Measurements from ENCODE around the gene KRTAP4-5. TPM values are rescaled to one million over a fixed set of nuclear protein-coding genes. Genes with fewer than 3 reads are reported as not detected.
"Not testable (repeated sequence)": the region's sequence is repeated elsewhere in the genome, so short reads cannot be mapped to it uniquely, and the experiment has no call there.

Gene KRTAP4-5
- total RNA-seq, 1 donor from 2014 or later, result not detected

- no peaks in the 10 kb centered on the region for H3K36me3 Mint-ChIP-seq
- no peak overlapping the region for H3K27ac Mint-ChIP-seq
- TF ChIP-seq CTCF (IDR thresholded peaks at IDR 0.05; ENCODE audit: unreplicated experiment), result no peak
- H3K4me3 Mint-ChIP-seq, result no peak overlapping the region
- peaks cover 10% of the 10 kb centered on the region for H3K27me3 Mint-ChIP-seq (ENCODE audit: low read depth)
- H3K4me1 Mint-ChIP-seq, result peaks cover 37% of the 10 kb centered on the region
- DNase-seq (ENCODE audit: low spot score in 2 of 2, unreplicated experiment in 2 of 2), result no peak
- peaks cover 5% of the 10 kb centered on the region for H3K9me3 Mint-ChIP-seq
Measured at GRCh38 chr17:41118721-41119120, 30.9 kb downstream of the KRTAP4-5 start.

GRCh38 chr17:41117846-41118386 is 31.7 kb downstream of the KRTAP4-5 start, which contains the start of gene KRTAP4-11:
KRTAP4-11 (minus strand) TSS chr17:41118373; CDS start chr17:41118315, 58 bp downstream.
- not testable (repeated sequence) for H3K9me3 Mint-ChIP-seq; H3K36me3 Mint-ChIP-seq; DNase-seq (ENCODE audit: low spot score in 2 of 2, unreplicated experiment in 2 of 2); H3K4me3 Mint-ChIP-seq; H3K27me3 Mint-ChIP-seq (ENCODE audit: low read depth); H3K27ac Mint-ChIP-seq
- H3K4me1 Mint-ChIP-seq, result peaks cover 33% of the 10 kb centered on the region

DNA sequence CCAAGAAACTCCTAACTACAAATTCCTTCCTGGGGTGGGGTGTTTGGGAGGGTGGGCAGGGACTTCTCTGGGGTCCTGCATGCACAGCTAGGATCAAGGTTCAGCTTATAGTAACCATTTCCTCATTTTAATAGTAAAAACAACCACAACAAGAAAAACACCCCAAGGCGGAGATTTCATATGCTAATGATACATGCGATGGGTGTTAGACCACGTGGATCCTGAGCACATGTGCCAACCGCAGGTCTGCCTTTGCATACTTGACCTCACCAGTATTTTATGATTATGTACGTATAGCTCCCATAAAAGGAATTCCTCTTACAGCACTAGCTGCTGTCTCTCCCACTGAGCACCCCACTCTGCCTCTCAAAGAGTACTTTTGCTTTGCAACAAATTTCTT is 33.3 kb downstream of the KRTAP4-5 start:
- DNase-seq (ENCODE audit: low spot score in 2 of 2, unreplicated experiment in 2 of 2), result no peak
- Mint-ChIP-seq H3K9me3 (peaks cover 10% of the 10 kb centered on the region), H3K4me1 (peaks cover 33% of the 10 kb centered on the region), H3K27ac (no peak overlapping the region), H3K4me3 (no peak overlapping the region), H3K36me3 (peaks cover 2% of the 10 kb centered on the region), H3K27me3 (ENCODE audit: low read depth) (peaks cover 6% of the 10 kb centered on the region)
- TF ChIP-seq CTCF (IDR thresholded peaks at IDR 0.05; ENCODE audit: unreplicated experiment), result no peak

DNA sequence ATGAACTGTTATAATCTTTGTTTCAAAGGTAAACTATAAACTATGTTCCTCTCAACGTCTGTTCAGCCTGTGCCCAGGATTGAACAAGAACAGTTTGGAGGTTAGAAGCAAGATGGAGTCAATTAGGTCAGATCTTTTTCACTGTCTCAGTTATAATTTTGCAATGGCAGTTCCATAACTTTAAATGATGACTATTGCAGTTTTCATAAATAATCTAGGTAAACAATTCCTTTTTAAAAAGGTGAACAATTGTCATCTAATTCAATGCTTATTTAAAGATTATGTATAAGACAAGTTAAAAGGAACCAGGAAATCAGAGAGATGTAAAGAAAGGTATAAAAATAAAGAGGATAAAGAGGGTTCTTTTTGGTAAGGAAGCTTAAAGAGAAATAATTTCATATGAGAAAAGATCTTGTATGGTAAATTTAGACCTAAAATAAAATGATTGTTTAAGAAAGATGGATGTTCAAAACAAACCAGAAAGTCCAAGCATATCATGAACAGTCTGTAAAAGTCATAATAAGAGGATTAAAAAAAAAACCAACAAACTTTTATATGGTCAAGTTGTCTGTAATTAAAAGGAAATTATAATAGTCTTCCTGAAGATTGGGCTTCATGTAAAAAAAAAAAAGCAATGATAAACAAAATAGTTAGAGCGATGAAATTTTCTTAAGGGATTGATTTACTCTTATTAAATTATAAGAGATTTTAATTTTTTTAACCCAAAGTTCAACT is 38.3 kb downstream of the KRTAP4-5 start:
- H3K27me3 Mint-ChIP-seq (ENCODE audit: low read depth), result no peaks in the 10 kb centered on the region
- H3K36me3 Mint-ChIP-seq, result peaks cover 4% of the 10 kb centered on the region
- no peak overlapping the region for H3K4me3 Mint-ChIP-seq
- H3K4me1 Mint-ChIP-seq, result peaks cover 11% of the 10 kb centered on the region
- no peak for DNase-seq (ENCODE audit: low spot score in 2 of 2, unreplicated experiment in 2 of 2)
- H3K9me3 Mint-ChIP-seq, result peaks cover 23% of the 10 kb centered on the region
- TF ChIP-seq CTCF (IDR thresholded peaks at IDR 0.05; ENCODE audit: unreplicated experiment), result no peak
- no peak overlapping the region for H3K27ac Mint-ChIP-seq

DNA sequence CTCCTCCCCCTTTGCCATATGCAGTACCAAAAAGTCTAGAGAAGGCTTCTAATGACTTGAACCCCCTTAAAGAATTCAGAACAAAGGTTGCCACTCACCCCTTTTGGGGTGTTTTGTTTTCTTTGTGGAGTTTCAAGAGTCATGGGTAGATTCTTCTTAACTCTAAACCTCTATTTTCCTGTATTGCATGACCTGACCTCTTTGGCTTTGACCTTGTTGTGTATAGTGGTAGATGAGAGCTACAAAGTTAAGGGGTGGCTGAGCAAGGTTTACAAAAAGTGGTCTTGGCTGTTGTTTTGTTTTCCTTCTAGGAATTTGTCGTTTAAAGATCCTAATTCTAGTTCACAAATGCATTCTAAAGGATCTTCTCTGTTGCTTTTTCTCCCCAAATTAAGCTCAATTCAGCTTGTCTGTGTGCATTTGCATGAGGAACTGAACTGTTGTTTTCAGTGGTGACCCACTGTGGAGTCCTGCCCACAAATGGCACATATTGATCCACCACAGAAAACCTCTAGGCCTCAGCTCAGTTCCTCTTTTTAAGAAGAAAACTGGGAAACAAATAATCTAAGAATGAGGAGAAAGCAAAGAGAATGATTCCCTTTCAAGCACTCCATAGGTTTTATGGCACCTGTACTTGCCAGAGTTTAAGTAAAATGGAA is 40.8 kb downstream of the KRTAP4-5 start:
- not testable (repeated sequence) for DNase-seq (ENCODE audit: low spot score in 2 of 2, unreplicated experiment in 2 of 2); H3K27ac Mint-ChIP-seq; H3K4me3 Mint-ChIP-seq; H3K36me3 Mint-ChIP-seq; H3K27me3 Mint-ChIP-seq (ENCODE audit: low read depth)
- peaks cover 11% of the 10 kb centered on the region for H3K4me1 Mint-ChIP-seq
- peaks cover 23% of the 10 kb centered on the region for H3K9me3 Mint-ChIP-seq

- Mint-ChIP-seq H3K9me3 (peaks cover 20% of the 10 kb centered on the region), H3K27ac (no peak overlapping the region), H3K4me1 (peaks cover 17% of the 10 kb centered on the region), H3K4me3 (no peak overlapping the region), H3K36me3 (peaks cover 2% of the 10 kb centered on the region), H3K27me3 (ENCODE audit: low read depth) (no peaks in the 10 kb centered on the region)
- no peak for DNase-seq (ENCODE audit: low spot score in 2 of 2, unreplicated experiment in 2 of 2)
- no peak for TF ChIP-seq CTCF (IDR thresholded peaks at IDR 0.05; ENCODE audit: unreplicated experiment)
Measured at GRCh38 chr17:41107941-41108450, 41.6 kb downstream of the KRTAP4-5 start.

DNA sequence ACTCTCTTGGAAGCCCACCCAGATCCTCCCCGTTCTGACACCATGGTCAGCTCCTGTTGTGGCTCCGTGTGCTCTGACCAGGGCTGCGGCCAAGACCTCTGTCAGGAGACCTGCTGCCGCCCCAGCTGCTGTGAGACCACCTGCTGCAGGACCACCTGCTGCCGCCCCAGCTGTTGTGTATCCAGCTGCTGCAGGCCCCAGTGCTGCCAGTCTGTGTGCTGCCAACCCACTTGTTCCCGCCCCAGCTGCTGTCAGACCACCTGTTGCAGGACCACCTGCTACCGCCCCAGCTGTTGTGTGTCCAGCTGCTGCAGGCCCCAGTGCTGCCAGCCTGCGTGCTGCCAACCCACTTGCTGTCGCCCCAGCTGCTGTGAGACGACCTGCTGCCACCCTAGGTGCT is 44.3 kb downstream of the KRTAP4-5 start, which contains the start of gene KRTAP4-9:
KRTAP4-9 (plus strand) TSS at position 43 of the 400 bp plus-strand sequence; CDS start at position 43, 0 bp downstream.
- H3K36me3 Mint-ChIP-seq; H3K4me3 Mint-ChIP-seq; DNase-seq (ENCODE audit: low spot score in 2 of 2, unreplicated experiment in 2 of 2); H3K27me3 Mint-ChIP-seq (ENCODE audit: low read depth); H3K27ac Mint-ChIP-seq; H3K9me3 Mint-ChIP-seq: not testable (repeated sequence)
- H3K4me1 Mint-ChIP-seq, result peaks cover 20% of the 10 kb centered on the region

DNA sequence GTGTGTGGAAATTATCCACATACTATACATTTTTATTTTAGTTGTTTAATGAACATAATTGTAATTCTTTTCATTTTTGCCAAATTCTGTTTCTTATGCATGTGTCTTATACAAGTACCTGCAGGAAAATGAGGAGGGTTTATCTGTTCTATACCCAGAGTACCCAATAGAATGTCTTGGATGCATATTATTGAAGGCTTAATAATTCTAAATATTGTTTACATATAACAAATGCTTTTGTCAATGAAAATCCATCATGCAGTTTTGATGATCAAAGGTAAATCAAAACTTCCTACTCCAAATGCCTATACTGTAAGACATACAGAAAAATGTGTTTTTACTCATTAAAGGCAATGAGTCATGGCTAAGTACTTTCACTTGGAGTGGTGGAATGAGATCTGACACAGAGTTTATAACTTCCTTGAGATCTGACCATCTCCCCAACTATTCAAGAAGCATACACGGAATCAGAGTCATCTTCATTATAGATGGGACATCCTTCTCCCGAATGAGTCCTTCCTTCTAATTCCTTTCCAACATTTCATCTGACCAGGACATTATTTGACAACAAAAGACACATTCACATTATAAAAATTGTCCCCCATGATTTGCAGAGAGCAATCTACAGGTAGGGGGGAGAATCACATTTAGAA is 45.1 kb downstream of the KRTAP4-5 start:
- H3K27ac Mint-ChIP-seq; H3K36me3 Mint-ChIP-seq; H3K9me3 Mint-ChIP-seq; H3K27me3 Mint-ChIP-seq (ENCODE audit: low read depth); H3K4me3 Mint-ChIP-seq; DNase-seq (ENCODE audit: low spot score in 2 of 2, unreplicated experiment in 2 of 2): not testable (repeated sequence)
- H3K4me1 Mint-ChIP-seq, result peaks cover 28% of the 10 kb centered on the region
